ENCODE measurements around the gene MAGEB16.
A peak's percentile ranks its signal among the peaks of the same experiment; 100 is the strongest.

Gene MAGEB16

GRCh38 chrX:35798042-35798441, at the start of gene MAGEB16:
Gene MAGEB16 (plus strand): TSS chrX:35798342. CDS start chrX:35802197, 3,855 bp downstream.
- DNase-seq, result no peak

GRCh38 chrX:35773958-35774564, 24.1 kb upstream of the MAGEB16 start:
- DNase-seq, result no peak

GRCh38 chrX:35785075-35785474, 13.1 kb upstream of the MAGEB16 start:
- no peak for DNase-seq

GRCh38 chrX:35786271-35786670, 11.9 kb upstream of the MAGEB16 start:
- DNase-seq, result no peak

- no peak for DNase-seq
These were observed 10.3 kb upstream of the MAGEB16 start for GRCh38 chrX:35787867-35788266.

- no peak for DNase-seq
These were observed 2.3 kb downstream of the MAGEB16 start for GRCh38 chrX:35800474-35800873.

GRCh38 chrX:35809781-35810180, 11.6 kb downstream of the MAGEB16 start:
- DNase-seq, result no peak

GRCh38 chrX:35819241-35819640, 21.1 kb downstream of the MAGEB16 start:
- DNase-seq, result no peak

- peak; percentile 19 for DNase-seq
These were observed 28.4 kb downstream of the MAGEB16 start for GRCh38 chrX:35826503-35826902.

GRCh38 chrX:35829501-35829900, 31.4 kb downstream of the MAGEB16 start:
- no peak for DNase-seq

- DNase-seq, result no peak
These were observed 43.7 kb downstream of the MAGEB16 start for GRCh38 chrX:35841872-35842271.

GRCh38 chrX:35842674-35843073, 44.5 kb downstream of the MAGEB16 start:
- DNase-seq, result no peak

GRCh38 chrX:35847736-35848135, 49.6 kb downstream of the MAGEB16 start:
- DNase-seq, result no peak

Data from retina (tissue), 1 donor.